GM12878 (cell line): Measurements from ENCODE around the gene NCLN.
A peak's percentile ranks its signal among the peaks of the same experiment; 100 is the strongest.

Experiments
- CREB1 ChIP-seq: IDR thresholded peaks from 2 replicates; pipeline ENCODE4 v1.6.1; 2012; ENCODE audit warnings: low read depth, mild to moderate bottlenecking, inconsistent platforms
- CREM ChIP-seq: IDR thresholded peaks from 2 replicates; pipeline ENCODE4 v1.6.1; 2014; ENCODE audit warnings: antibody characterized with exemption, low read depth
- FOS ChIP-seq: IDR thresholded peaks from 3 replicates; pipeline ENCODE4 v1.6.1; 2011; ENCODE audit warnings: borderline replicate concordance; ENCODE audit not compliant: insufficient read length; ENCODE audit errors: extremely low read depth
- NFIC ChIP-seq: IDR thresholded peaks from 2 replicates; pipeline ENCODE4 v1.6.1; 2012; ENCODE audit warnings: low read depth, mild to moderate bottlenecking, inconsistent platforms, low read length, moderate library complexity
- POLR2A ChIP-seq: IDR thresholded peaks from 2 replicates; pipeline ENCODE4 v1.6.1; 2011; ENCODE audit warnings: low read depth, mild to moderate bottlenecking, low read length
- POLR2AphosphoS5 ChIP-seq: IDR thresholded peaks from 2 replicates; pipeline ENCODE4 v1.6.1; 2011; ENCODE audit warnings: mild to moderate bottlenecking, low read length, inconsistent platforms
- RCOR1 ChIP-seq: conservative IDR thresholded peaks from 2 replicates; pipeline ENCODE4 v1.6.1; 2012; ENCODE audit warnings: low read depth, low read length, improper control_type of control experiment
- ZSCAN29 ChIP-seq: fragments of 450-650 bp; IDR thresholded peaks from 2 replicates; pipeline ENCODE4 v1.6.1; 2017; ENCODE audit warnings: mild to moderate bottlenecking, moderate library complexity
- TF ChIP-seq, protein P1 (sequence below), 3 experiments: IDR thresholded peaks in 2 of 3; conservative IDR thresholded peaks in 1 of 3; 2 replicates each; pipeline ENCODE4 v1.5.1; 2011; ENCODE audit warnings: low read depth in 3 of 3, low read length in 3 of 3, mild to moderate bottlenecking in 3 of 3, control low read depth in 2 of 3, moderate library complexity in 2 of 3, inconsistent platforms in 1 of 3, mixed read lengths in 1 of 3; ENCODE audit not compliant: control insufficient read depth in 2 of 3, insufficient read depth in 1 of 3; ENCODE audit errors: extremely low read depth in 1 of 3
- TF ChIP-seq, protein P2 (sequence below): fragments of 450-650 bp; IDR thresholded peaks from 2 replicates; pipeline ENCODE4 v1.6.1; 2016; ENCODE audit warnings: mild to moderate bottlenecking, moderate library complexity, borderline replicate concordance
- TF ChIP-seq, protein P3 (sequence below): IDR thresholded peaks from 2 replicates; pipeline ENCODE4 v1.6.1; 2011; ENCODE audit warnings: low read depth, low read length, improper control_type of control experiment, borderline replicate concordance
- TF ChIP-seq, protein P4 (sequence below): IDR thresholded peaks from 2 replicates; pipeline ENCODE4 v1.6.1; 2012; ENCODE audit warnings: mild to moderate bottlenecking, low read depth, low read length

DNA sequence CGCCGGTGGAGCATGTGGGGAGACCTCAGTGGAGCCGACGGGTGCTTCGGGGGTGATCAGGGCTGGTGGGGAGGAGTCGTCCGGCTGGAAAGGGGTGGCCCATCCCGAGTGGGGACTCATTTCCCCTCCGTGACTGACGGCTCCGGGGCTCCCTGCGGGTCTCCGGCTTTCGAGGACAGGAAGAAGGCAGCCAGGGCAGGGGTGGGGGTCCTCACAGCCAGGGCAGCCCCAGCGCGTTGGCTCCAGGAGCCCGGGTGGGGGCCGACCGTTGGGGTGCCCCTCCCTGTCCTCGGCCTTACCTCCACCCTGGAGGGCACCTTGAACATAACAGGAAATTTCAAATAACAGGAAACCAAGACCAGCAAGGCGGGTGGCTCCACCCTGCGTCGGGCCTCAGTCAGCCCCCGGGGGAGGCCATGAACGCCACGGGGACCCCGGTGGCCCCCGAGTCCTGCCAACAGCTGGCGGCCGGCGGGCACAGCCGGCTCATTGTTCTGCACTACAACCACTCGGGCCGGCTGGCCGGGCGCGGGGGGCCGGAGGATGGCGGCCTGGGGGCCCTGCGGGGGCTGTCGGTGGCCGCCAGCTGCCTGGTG is 7.3 kb upstream of the NCLN start, which contains the start of gene S1PR4:
- TF ChIP-seq, protein P1, sequence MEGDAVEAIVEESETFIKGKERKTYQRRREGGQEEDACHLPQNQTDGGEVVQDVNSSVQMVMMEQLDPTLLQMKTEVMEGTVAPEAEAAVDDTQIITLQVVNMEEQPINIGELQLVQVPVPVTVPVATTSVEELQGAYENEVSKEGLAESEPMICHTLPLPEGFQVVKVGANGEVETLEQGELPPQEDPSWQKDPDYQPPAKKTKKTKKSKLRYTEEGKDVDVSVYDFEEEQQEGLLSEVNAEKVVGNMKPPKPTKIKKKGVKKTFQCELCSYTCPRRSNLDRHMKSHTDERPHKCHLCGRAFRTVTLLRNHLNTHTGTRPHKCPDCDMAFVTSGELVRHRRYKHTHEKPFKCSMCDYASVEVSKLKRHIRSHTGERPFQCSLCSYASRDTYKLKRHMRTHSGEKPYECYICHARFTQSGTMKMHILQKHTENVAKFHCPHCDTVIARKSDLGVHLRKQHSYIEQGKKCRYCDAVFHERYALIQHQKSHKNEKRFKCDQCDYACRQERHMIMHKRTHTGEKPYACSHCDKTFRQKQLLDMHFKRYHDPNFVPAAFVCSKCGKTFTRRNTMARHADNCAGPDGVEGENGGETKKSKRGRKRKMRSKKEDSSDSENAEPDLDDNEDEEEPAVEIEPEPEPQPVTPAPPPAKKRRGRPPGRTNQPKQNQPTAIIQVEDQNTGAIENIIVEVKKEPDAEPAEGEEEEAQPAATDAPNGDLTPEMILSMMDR (IDR thresholded peaks at IDR 0.05 in 2 of 3, conservative IDR thresholded peaks at IDR 0.05 in 1 of 3; ENCODE audit: control insufficient read depth in 2 of 3, extremely low read depth in 1 of 3, insufficient read depth in 1 of 3, low read depth in 3 of 3, low read length in 3 of 3) = peak in 2 of 3 experiments; percentile 15 to 23; a peak in 2 of 6 replicates
- TF ChIP-seq FOS (no peak), CREB1 (no peak), POLR2AphosphoS5 (peak; percentile 69; the same call in 1 of the 2 replicates), NFIC (no peak), CREM (no peak), RCOR1 (no peak), POLR2A (peak; percentile 78), ZSCAN29 (no peak)
- TF ChIP-seq, protein P2, sequence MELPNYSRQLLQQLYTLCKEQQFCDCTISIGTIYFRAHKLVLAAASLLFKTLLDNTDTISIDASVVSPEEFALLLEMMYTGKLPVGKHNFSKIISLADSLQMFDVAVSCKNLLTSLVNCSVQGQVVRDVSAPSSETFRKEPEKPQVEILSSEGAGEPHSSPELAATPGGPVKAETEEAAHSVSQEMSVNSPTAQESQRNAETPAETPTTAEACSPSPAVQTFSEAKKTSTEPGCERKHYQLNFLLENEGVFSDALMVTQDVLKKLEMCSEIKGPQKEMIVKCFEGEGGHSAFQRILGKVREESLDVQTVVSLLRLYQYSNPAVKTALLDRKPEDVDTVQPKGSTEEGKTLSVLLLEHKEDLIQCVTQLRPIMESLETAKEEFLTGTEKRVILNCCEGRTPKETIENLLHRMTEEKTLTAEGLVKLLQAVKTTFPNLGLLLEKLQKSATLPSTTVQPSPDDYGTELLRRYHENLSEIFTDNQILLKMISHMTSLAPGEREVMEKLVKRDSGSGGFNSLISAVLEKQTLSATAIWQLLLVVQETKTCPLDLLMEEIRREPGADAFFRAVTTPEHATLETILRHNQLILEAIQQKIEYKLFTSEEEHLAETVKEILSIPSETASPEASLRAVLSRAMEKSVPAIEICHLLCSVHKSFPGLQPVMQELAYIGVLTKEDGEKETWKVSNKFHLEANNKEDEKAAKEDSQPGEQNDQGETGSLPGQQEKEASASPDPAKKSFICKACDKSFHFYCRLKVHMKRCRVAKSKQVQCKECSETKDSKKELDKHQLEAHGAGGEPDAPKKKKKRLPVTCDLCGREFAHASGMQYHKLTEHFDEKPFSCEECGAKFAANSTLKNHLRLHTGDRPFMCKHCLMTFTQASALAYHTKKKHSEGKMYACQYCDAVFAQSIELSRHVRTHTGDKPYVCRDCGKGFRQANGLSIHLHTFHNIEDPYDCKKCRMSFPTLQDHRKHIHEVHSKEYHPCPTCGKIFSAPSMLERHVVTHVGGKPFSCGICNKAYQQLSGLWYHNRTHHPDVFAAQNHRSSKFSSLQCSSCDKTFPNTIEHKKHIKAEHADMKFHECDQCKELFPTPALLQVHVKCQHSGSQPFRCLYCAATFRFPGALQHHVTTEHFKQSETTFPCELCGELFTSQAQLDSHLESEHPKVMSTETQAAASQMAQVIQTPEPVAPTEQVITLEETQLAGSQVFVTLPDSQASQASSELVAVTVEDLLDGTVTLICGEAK = no peak
- TF ChIP-seq, protein P3, sequence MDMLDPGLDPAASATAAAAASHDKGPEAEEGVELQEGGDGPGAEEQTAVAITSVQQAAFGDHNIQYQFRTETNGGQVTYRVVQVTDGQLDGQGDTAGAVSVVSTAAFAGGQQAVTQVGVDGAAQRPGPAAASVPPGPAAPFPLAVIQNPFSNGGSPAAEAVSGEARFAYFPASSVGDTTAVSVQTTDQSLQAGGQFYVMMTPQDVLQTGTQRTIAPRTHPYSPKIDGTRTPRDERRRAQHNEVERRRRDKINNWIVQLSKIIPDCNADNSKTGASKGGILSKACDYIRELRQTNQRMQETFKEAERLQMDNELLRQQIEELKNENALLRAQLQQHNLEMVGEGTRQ = no peak
- TF ChIP-seq, protein P4, sequence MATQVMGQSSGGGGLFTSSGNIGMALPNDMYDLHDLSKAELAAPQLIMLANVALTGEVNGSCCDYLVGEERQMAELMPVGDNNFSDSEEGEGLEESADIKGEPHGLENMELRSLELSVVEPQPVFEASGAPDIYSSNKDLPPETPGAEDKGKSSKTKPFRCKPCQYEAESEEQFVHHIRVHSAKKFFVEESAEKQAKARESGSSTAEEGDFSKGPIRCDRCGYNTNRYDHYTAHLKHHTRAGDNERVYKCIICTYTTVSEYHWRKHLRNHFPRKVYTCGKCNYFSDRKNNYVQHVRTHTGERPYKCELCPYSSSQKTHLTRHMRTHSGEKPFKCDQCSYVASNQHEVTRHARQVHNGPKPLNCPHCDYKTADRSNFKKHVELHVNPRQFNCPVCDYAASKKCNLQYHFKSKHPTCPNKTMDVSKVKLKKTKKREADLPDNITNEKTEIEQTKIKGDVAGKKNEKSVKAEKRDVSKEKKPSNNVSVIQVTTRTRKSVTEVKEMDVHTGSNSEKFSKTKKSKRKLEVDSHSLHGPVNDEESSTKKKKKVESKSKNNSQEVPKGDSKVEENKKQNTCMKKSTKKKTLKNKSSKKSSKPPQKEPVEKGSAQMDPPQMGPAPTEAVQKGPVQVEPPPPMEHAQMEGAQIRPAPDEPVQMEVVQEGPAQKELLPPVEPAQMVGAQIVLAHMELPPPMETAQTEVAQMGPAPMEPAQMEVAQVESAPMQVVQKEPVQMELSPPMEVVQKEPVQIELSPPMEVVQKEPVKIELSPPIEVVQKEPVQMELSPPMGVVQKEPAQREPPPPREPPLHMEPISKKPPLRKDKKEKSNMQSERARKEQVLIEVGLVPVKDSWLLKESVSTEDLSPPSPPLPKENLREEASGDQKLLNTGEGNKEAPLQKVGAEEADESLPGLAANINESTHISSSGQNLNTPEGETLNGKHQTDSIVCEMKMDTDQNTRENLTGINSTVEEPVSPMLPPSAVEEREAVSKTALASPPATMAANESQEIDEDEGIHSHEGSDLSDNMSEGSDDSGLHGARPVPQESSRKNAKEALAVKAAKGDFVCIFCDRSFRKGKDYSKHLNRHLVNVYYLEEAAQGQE = no peak
